Endothelial cell of umbilical vein (primary cell): ENCODE measurements around the gene CACNA2D1. TPM values are rescaled to one million over a fixed set of nuclear protein-coding genes. Genes with fewer than 3 reads are reported as not detected.

Experiments used
- BruUV-seq: library from RNA; stranded (reverse); fragments of 400-500 nt; replicated peaks from 2 replicates; lab custom pipeline; 2021; lab: Mats Ljungman, UMichigan
- CTCF ChIA-PET: fragments of 300-600, 350-600 bp; sonication (Branson Sonifier 250); formaldehyde crosslinking; loops from one replicate; lab custom pipeline; 2021; ENCODE audit warnings: antibody characterized with exemption, inconsistent platforms; lab: Charles Lee
- POLR2A ChIA-PET: fragments of 300-600, 350-600 bp; sonication (Branson Sonifier 250); formaldehyde crosslinking; loops from one replicate; lab custom pipeline; 2021; ENCODE audit warnings: antibody characterized with exemption, inconsistent platforms; lab: Charles Lee
- DNase-seq: peaks from one replicate; pipeline ENCODE4 v3.0.0-alpha.2; 2011; ENCODE audit warnings: low read depth, low spot score
- FAIRE-seq: peaks from 2 replicates; lab custom pipeline; 2011; peaks lifted over from hg19 to GRCh38; lab: Jason Lieb, UNC
- H2AFZ ChIP-seq: 2 replicates; pipeline ENCODE4 v1.6.0; 2012; ENCODE audit warnings: low read depth, low read length, control low read depth, inconsistent platforms
- H3K27ac ChIP-seq: 2 replicates; pipeline ENCODE4 v1.5.1; 2011; ENCODE audit warnings: low read depth, mild to moderate bottlenecking, control low read depth, low read length, moderate library complexity; ENCODE audit not compliant: insufficient read depth
- H3K27me3 ChIP-seq, 2 experiments: 2 replicates each; pipeline versions ENCODE4 v1.6.0 to v1.6.1; 2011; ENCODE audit warnings: low read length in 2 of 2, mixed read lengths in 1 of 2; ENCODE audit not compliant: control insufficient read depth in 2 of 2, insufficient read depth in 2 of 2
- H3K36me3 ChIP-seq, 2 experiments: 2 replicates in 1 of 2; 3 replicates in 1 of 2; pipeline ENCODE4 v1.5.1; 2011; ENCODE audit warnings: low read length in 2 of 2, mild to moderate bottlenecking in 1 of 2, moderate library complexity in 1 of 2; ENCODE audit not compliant: control insufficient read depth in 2 of 2, insufficient read depth in 2 of 2; ENCODE audit errors: extremely low read depth in 1 of 2
- H3K4me1 ChIP-seq: 3 replicates; pipeline ENCODE4 v1.5.1; 2011; ENCODE audit warnings: mild to moderate bottlenecking, low read length; ENCODE audit not compliant: control insufficient read depth, insufficient read depth; ENCODE audit errors: extremely low read depth
- H3K4me2 ChIP-seq: 2 replicates; pipeline ENCODE4 v1.6.1; 2011; ENCODE audit warnings: low read length, control low read depth, mixed read lengths; ENCODE audit not compliant: insufficient read depth
- H3K4me3 ChIP-seq, 3 experiments: fragments of 200-600 bp in 1 of 3; sonication (generic), shearing (Covaris generic) in 1 of 3; replicated peaks in 1 of 3; 2 replicates each; pipeline ENCODE4 v1.5.1; 2011 to 2016; ENCODE audit warnings: control low read depth in 3 of 3, low read length in 3 of 3, mild to moderate bottlenecking in 2 of 3, inconsistent platforms in 1 of 3, low read depth in 1 of 3, moderate library complexity in 1 of 3; ENCODE audit not compliant: insufficient read depth in 1 of 3
- H3K79me2 ChIP-seq: 2 replicates; pipeline ENCODE4 v1.6.0; 2012; ENCODE audit warnings: low read length, inconsistent platforms; ENCODE audit not compliant: control insufficient read depth, insufficient read depth
- H3K9ac ChIP-seq: replicated peaks from 2 replicates; pipeline ENCODE3; 2011; ENCODE audit warnings: low read length, control low read depth; ENCODE audit not compliant: insufficient read depth; ENCODE audit errors: extremely low read depth
- H3K9me1 ChIP-seq: replicated peaks from 3 replicates; pipeline ENCODE4 v1.6.0; 2011; ENCODE audit warnings: mild to moderate bottlenecking, low read length; ENCODE audit not compliant: control insufficient read depth, insufficient read depth; ENCODE audit errors: extremely low read depth
- H3K9me3 ChIP-seq: replicated peaks from 2 replicates; pipeline ENCODE4 v1.5.1; 2012; ENCODE audit warnings: low read length, inconsistent platforms; ENCODE audit not compliant: control insufficient read depth, insufficient read depth
- H4K20me1 ChIP-seq: replicated peaks from 2 replicates; pipeline ENCODE3; 2011; ENCODE audit warnings: mild to moderate bottlenecking, low read length; ENCODE audit not compliant: control insufficient read depth, insufficient read depth; ENCODE audit errors: extremely low read depth
- EZH2 ChIP-seq: IDR thresholded peaks from 2 replicates; pipeline ENCODE4 v1.6.1; 2012; ENCODE audit warnings: borderline replicate concordance, low read depth, mild to moderate bottlenecking, moderate library complexity, low read length, inconsistent platforms; ENCODE audit not compliant: severe bottlenecking
- FOS ChIP-seq: IDR thresholded peaks from 2 replicates; pipeline ENCODE4 v1.6.1; 2011; ENCODE audit warnings: mild to moderate bottlenecking, low read length, moderate library complexity, borderline replicate concordance; ENCODE audit not compliant: insufficient read depth
- GATA2 ChIP-seq: IDR thresholded peaks from 2 replicates; pipeline ENCODE4 v1.7.0; 2011; ENCODE audit warnings: low read depth, mild to moderate bottlenecking, moderate library complexity, mixed read lengths, low read length; ENCODE audit not compliant: insufficient read length, insufficient read depth
- JUN ChIP-seq: IDR thresholded peaks from 2 replicates; pipeline ENCODE4 v1.6.1; 2011; ENCODE audit warnings: borderline replicate concordance, low read depth; ENCODE audit not compliant: insufficient read length, insufficient read depth
- MYC ChIP-seq: IDR thresholded peaks from one replicate; pipeline ENCODE4 v1.6.1; 2011; ENCODE audit warnings: mild to moderate bottlenecking, low read depth, low read length
- POLR2A ChIP-seq: IDR thresholded peaks from 2 replicates; pipeline ENCODE4 v1.6.1; 2012; ENCODE audit warnings: low read depth, mild to moderate bottlenecking, control low read depth, low read length
- POLR2AphosphoS5 ChIP-seq: IDR thresholded peaks from 2 replicates; pipeline ENCODE4 v1.6.1; 2012; ENCODE audit warnings: low read depth, mild to moderate bottlenecking, control low read depth, low read length, moderate library complexity; ENCODE audit not compliant: insufficient read depth
- dilution Hi-C: fragments of 300-500 bp; cut with MboI; formaldehyde crosslinking; loops from one replicate; pipeline ENCODE4 v1.15.0; 2019; ENCODE audit warnings: low sequenced_read_pairs; ENCODE audit not compliant: extremely low pct_ligation_motif_present
- intact Hi-C: fragments of 100-400 bp; cut with micrococcal nuclease; formaldehyde crosslinking; loops from one replicate; pipeline ENCODE4 v1.10.0; 2022
- polyA plus RNA-seq, 4 experiments: library from polyadenylated mRNA; depleted of rRNA in 3 of 4; stranded (reverse) in 3 of 4; unstranded in 1 of 4; fragments of >200 nt; gene quantifications; 2 replicates each; pipeline versions ENCODE4 v1.2.1 to v1.2.3, GENCODE V29; 2011 to 2012; ENCODE audit warnings: missing spikeins in 1 of 4
- total RNA-seq: library from RNA; stranded (reverse); gene quantifications from 2 replicates; pipeline ENCODE4 v1.2.3, GENCODE V29; 2021
- TF ChIP-seq, protein P1 (sequence below), 2 donors: IDR thresholded peaks; 1 replicate in 1 of 2; 2 replicates in 1 of 2; pipeline ENCODE4 v1.5.1; 2011; ENCODE audit warnings: low read length in 2 of 2, mild to moderate bottlenecking in 2 of 2, moderate library complexity in 2 of 2, control low read depth in 1 of 2, inconsistent platforms in 1 of 2, low read depth in 1 of 2; ENCODE audit not compliant: insufficient read depth in 1 of 2; ENCODE audit errors: extremely low read depth in 1 of 2
- TF ChIP-seq, protein P2 (sequence below): IDR thresholded peaks from 2 replicates; pipeline ENCODE4 v1.6.1; 2011; ENCODE audit not compliant: insufficient read depth, insufficient read length

The CACNA2D1 gene
- total and polyA plus RNA-seq, 2 donors (not counting 3 experiments of a cell fraction or from before 2014, with no cell fraction given), result 4.1 to 38.6 TPM

DNA sequence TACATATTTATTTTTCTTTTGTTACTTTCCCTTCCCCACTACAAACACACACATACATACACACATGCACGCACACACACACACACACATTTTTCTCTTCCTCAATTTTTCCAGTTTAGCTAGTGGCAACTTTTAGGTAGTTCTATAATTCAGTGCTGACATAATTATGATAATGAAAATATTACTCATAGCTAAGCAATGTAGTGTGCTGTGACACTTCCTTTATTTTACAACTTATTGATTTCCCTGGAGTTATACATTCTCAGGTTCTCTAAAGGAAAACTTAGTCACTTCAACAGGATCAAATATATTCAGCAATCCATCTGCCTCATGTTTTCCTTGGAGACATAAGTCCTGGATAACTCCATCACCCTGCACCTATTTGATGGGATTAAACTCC, 151.6 kb downstream of the CACNA2D1 start:
- Histone ChIP-seq H2AFZ (no peak overlapping the region), H3K79me2 (no peaks in the 10 kb centered on the region), H4K20me1 (no peaks in the 10 kb centered on the region), H3K9ac (no peak overlapping the region), H3K36me3 (no peaks in the 10 kb centered on the region), H3K27me3 (no peaks in the 10 kb centered on the region), H3K4me2 (peak overlapping the region; percentile 92), H3K4me1 (peaks cover 29% of the 10 kb centered on the region), H3K9me3 (no peaks in the 10 kb centered on the region), H3K27ac (peak overlapping the region; percentile 85), H3K4me3 (peak overlapping the region in 1 of 3 experiments; percentile 5), H3K9me1 (no peaks in the 10 kb centered on the region)
- FAIRE-seq (peak; percentile 85), DNase-seq (peak; percentile 87)
- TF ChIP-seq FOS (peak; percentile 66), JUN (peak; percentile 92)
- TF ChIP-seq, protein P1, sequence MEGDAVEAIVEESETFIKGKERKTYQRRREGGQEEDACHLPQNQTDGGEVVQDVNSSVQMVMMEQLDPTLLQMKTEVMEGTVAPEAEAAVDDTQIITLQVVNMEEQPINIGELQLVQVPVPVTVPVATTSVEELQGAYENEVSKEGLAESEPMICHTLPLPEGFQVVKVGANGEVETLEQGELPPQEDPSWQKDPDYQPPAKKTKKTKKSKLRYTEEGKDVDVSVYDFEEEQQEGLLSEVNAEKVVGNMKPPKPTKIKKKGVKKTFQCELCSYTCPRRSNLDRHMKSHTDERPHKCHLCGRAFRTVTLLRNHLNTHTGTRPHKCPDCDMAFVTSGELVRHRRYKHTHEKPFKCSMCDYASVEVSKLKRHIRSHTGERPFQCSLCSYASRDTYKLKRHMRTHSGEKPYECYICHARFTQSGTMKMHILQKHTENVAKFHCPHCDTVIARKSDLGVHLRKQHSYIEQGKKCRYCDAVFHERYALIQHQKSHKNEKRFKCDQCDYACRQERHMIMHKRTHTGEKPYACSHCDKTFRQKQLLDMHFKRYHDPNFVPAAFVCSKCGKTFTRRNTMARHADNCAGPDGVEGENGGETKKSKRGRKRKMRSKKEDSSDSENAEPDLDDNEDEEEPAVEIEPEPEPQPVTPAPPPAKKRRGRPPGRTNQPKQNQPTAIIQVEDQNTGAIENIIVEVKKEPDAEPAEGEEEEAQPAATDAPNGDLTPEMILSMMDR (IDR thresholded peaks at IDR 0.05; ENCODE audit: extremely low read depth in 1 of 2, insufficient read depth in 1 of 2, low read depth in 1 of 2, low read length in 2 of 2), result no peak
- CTCF ChIA-PET, result interaction anchor here (1.0 kb wide), 1 partner anchor 58 kb away, joined by 4 read pairs; no protein-coding TSS in a partner anchor
- POLR2A ChIA-PET, result no interaction called here
- no TSS peak for BruUV-seq
- dilution Hi-C loops, result no loop called here
- intact Hi-C loops, result loop anchor here (2.0 to 10.0 kb wide), 4 partner anchors 151 to 305 kb away; partner anchors contain the start of gene CACNA2D1

DNA sequence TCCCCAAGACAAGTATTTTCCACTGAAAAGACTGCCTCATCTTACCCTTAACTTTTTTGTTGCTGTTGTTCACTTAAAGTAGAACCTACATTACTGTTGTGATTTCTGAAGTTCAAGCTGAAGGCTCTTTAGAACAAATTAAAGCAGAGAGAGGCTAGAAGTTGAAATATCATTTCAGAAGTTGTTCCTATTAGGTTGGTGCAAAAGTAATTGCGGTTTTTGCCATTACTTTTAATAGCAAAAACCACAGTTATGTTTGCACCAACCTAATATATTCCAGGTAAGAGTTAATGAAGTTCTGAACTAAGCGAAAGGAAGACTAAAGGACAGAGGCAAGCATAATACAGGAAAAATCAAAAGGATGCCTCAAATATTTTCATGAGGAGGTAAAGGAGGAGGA, 153.7 kb downstream of the CACNA2D1 start:
- no TSS peak for BruUV-seq
- CTCF ChIA-PET, result no interaction called here
- FAIRE-seq, result no peak

More for the DNA sequence above, 153.7 kb downstream of the CACNA2D1 start:
- no peaks in the 10 kb centered on the region for H3K9me1 ChIP-seq
- no peaks in the 10 kb centered on the region for H3K79me2 ChIP-seq
- no peak overlapping the region for H3K27ac ChIP-seq
- H4K20me1 ChIP-seq, result no peaks in the 10 kb centered on the region
- H3K9ac ChIP-seq, result no peak overlapping the region
- no peaks in the 10 kb centered on the region for H3K36me3 ChIP-seq
- H3K4me1 ChIP-seq, result peaks cover 34% of the 10 kb centered on the region
- intact Hi-C loops, result loop anchor here (5.0 to 10.0 kb wide), 2 partner anchors 185 to 307 kb away; no protein-coding TSS in a partner anchor
- POLR2A ChIA-PET, result no interaction called here
- TF ChIP-seq MYC, result no peak
- no peak for TF ChIP-seq GATA2
- TF ChIP-seq, protein P1 (IDR thresholded peaks at IDR 0.05; ENCODE audit: extremely low read depth in 1 of 2, insufficient read depth in 1 of 2, low read depth in 1 of 2, low read length in 2 of 2), result no peak
- TF ChIP-seq POLR2AphosphoS5, result no peak
- no peak for TF ChIP-seq EZH2
- TF ChIP-seq, protein P2, sequence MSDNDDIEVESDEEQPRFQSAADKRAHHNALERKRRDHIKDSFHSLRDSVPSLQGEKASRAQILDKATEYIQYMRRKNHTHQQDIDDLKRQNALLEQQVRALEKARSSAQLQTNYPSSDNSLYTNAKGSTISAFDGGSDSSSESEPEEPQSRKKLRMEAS, result no peak
- no peak for TF ChIP-seq FOS
- TF ChIP-seq POLR2A, result no peak
- TF ChIP-seq JUN, result no peak
- dilution Hi-C loops, result no loop called here
- no peak overlapping the region for H3K4me2 ChIP-seq
- H2AFZ ChIP-seq, result no peak overlapping the region
- H3K4me3 ChIP-seq, result no peak overlapping the region
- no peak for DNase-seq
- H3K27me3 ChIP-seq, result no peaks in the 10 kb centered on the region
- H3K9me3 ChIP-seq, result no peaks in the 10 kb centered on the region
